GM10266 (cell line): ENCODE measurements around the gene PGF.

ENCODE experiments used
- DNase-seq: peaks from one replicate; pipeline ENCODE4 v3.0.0; 2012; ENCODE audit errors: extremely low spot score
- TF ChIP-seq, protein P1 (sequence below): IDR thresholded peaks from 2 replicates; pipeline ENCODE4 v1.5.1; 2012; ENCODE audit warnings: mild to moderate bottlenecking, low read depth; ENCODE audit not compliant: control insufficient read depth, insufficient read depth; ENCODE audit errors: missing control alignments

The PGF gene

DNA sequence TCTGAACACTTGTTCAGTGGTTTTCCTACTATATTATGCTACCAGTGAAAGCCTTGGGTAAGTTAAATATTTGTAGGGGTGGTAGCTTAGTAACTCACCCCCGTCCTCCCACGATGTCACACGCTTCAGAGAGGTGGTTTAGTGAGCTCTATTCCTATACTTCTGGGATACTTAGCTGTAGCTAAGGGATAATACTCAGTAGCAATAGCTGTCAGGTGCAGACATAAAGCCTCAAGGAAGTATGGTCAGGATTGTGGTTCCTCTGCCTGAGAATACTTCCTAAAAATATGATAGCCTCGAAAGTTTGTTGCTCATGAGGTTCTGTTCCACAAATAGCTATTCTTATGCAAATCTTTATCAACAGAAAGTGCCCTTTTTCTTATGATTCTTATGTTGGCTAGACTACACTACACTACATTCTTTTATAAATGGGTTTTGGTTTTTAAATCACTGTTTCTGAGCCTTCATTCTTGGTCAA, 61.7 kb downstream of the PGF start:
- TF ChIP-seq, protein P1, sequence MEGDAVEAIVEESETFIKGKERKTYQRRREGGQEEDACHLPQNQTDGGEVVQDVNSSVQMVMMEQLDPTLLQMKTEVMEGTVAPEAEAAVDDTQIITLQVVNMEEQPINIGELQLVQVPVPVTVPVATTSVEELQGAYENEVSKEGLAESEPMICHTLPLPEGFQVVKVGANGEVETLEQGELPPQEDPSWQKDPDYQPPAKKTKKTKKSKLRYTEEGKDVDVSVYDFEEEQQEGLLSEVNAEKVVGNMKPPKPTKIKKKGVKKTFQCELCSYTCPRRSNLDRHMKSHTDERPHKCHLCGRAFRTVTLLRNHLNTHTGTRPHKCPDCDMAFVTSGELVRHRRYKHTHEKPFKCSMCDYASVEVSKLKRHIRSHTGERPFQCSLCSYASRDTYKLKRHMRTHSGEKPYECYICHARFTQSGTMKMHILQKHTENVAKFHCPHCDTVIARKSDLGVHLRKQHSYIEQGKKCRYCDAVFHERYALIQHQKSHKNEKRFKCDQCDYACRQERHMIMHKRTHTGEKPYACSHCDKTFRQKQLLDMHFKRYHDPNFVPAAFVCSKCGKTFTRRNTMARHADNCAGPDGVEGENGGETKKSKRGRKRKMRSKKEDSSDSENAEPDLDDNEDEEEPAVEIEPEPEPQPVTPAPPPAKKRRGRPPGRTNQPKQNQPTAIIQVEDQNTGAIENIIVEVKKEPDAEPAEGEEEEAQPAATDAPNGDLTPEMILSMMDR, result no peak
- peak; percentile 45 for DNase-seq

DNA sequence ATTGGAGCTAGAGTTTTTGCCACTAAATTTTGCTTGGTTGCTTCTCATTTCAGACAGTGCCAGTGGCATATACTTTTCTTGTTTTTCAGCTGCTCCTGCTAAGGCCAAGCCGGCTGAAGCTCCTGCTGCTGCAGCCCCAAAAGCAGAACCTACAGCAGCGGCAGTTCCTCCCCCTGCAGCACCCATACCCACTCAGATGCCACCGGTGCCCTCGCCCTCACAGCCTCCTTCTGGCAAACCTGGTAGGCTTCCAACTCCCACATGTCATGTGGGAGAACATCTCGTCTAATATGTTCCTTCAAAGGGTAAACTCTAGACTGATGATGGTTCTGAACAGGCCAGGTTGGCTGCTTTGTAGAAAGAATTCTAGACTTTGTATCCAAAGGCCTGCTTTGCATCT, 62.7 kb downstream of the PGF start:
- no peak for DNase-seq
- TF ChIP-seq, protein P1, result no peak

DNA sequence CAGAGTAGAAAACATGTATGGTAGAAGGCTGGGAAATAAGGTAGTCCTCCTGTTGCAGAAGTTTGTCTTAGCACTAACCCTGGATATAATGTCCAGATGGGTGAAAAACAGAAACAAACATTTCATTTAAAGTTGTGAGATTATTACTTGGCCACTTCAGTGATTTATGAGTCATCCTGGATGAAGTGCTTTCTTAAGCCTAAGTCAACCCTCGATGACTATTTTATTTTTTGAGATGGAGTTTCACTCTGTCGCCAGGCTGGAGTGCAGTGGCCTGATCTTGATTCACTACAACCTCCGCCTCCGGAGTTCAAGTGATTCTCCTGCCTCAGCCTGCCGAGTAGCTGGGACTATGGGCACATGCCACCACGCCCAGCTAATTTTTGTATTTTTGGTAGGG, 63.5 kb downstream of the PGF start:
- DNase-seq, result no peak
- TF ChIP-seq, protein P1, result no peak
